GM19099 (cell line): ENCODE results near the gene MLKL.

ENCODE experiments used
- POLR2A ChIP-seq: IDR thresholded peaks from 3 replicates; pipeline ENCODE4 v1.6.1; 2011; ENCODE audit warnings: low read depth; ENCODE audit not compliant: insufficient read length; ENCODE audit errors: extremely low read depth

The MLKL gene

DNA sequence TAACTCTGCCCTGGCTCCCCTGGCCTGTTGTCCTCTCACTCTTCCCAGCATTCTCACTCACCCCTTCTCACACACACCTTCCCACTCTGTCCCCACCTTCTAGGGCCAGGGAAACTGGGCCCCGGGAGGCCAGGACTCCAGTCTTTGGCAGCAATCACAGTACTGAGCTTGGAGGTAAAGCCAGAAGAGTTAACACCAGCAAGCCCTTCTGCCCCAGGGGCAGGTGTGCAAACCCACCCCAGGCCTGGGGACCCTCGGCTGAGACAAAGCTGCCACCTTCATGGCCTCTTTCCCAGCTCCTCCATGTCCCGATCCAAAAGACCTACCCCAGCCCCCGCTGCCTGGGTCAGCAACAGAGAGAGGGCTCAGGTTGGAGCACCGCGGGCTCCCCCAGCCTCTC, 36.9 kb upstream of the MLKL start:
- TF ChIP-seq POLR2A: no peak

GRCh38 chr16:74736531-74737157, 36.0 kb upstream of the MLKL start:
- no peak for TF ChIP-seq POLR2A

DNA sequence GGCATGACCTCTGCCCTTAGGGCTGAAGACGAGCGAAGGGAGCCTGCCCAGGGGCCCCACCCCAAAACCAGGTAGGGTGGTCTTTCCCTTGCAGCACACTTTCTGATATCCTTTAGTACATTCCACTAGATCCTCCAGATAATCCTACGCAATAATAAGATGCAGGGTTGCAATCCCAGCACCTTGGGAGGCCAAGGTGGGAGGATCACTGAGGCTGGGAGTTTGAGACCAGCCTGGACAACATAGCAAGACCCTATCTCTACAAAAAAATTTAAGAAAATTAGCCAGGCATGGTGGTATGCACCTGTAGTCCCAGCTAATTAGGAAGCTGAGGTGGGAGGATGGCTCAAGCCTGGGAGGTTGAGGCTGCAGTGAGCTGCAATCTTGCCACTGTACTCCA, 34.9 kb upstream of the MLKL start:
- TF ChIP-seq POLR2A: no peak

DNA sequence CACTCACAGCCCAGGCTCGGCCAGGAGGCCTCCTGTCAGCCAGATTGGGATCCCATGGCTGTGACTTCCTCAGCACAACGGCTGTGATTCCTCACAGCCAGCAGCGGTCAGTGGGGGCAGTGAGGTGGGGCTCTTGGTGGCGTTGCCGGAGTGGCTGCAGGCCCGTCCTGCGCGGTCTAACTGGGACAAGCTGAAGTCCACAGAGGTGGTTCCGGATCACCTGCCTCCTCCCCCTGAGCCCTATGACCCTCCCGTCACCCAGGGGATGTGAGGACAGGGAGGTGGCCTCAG, 34.4 kb upstream of the MLKL start:
- no peak for TF ChIP-seq POLR2A

DNA sequence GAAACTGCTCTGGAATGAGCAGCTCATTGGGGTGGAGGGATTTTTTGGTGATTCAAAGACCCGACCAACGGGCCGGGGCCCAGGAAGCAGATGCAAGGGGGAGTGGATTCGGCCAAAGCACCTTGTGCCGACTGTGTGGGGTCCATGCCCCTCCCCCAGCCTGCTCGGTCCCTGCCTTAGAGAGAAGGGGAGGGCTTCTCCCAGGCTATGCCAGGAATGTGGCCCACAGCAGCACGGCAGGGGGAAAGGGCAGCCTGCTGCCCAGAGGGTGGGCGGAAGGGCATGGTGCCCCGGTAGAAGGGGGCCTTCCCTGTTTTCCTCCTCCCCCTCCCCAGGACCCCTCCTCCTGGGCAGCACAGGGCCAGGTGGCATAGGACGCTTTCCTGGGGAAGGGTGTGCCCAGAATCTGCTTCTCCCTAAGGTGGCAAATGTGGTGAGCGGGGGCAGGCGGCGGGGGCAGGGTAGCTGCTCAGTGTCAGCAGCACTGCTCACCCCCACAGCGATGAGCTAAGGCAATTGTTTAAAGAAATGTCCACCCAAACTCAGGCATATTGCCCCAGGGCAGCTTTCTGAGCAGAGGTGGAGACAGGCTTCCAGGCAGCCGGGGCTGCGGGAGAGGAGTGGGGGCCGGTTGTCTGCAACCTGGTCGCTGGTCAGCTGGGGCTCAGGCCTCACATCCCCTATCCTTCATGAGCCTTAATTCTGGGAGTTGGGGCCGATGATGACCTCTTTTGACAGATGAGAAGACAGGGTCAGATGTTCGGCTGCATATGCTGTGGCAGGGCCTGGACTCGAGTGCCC, 33.9 kb upstream of the MLKL start:
- no peak for TF ChIP-seq POLR2A

- TF ChIP-seq POLR2A: no peak
Observed at GRCh38 chr16:74732707-74733350, 32.2 kb upstream of the MLKL start.

DNA sequence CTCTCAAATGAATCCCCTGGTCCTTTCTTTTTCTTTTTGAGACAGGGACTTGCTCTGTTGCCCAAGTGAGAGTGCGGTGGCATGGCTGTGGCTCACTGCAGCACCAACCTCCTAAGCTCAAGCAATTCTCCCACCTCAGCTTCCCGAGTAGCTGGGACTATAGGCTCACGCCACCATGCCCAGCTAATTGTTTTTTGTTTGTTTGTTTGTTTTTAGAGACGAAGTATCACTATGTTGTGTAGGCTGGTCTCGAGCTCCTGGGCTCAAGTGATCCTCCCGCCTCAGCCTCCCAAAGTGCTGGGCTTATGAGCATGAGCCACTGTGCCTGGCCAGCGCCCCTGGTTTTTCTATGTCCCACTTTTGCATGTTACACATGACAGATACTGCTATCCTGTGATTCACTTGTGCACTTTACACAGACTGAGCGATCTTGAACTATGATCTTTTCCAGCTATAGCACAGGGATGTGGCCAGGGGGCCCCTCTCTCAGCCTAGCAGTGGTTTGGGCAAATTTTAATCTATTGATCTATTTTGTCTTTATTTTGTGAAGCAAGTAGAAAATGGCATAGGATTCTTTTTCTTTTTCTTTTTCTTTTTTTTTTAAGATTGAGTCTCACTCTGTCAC, 31.3 kb upstream of the MLKL start:
- no peak for TF ChIP-seq POLR2A

DNA sequence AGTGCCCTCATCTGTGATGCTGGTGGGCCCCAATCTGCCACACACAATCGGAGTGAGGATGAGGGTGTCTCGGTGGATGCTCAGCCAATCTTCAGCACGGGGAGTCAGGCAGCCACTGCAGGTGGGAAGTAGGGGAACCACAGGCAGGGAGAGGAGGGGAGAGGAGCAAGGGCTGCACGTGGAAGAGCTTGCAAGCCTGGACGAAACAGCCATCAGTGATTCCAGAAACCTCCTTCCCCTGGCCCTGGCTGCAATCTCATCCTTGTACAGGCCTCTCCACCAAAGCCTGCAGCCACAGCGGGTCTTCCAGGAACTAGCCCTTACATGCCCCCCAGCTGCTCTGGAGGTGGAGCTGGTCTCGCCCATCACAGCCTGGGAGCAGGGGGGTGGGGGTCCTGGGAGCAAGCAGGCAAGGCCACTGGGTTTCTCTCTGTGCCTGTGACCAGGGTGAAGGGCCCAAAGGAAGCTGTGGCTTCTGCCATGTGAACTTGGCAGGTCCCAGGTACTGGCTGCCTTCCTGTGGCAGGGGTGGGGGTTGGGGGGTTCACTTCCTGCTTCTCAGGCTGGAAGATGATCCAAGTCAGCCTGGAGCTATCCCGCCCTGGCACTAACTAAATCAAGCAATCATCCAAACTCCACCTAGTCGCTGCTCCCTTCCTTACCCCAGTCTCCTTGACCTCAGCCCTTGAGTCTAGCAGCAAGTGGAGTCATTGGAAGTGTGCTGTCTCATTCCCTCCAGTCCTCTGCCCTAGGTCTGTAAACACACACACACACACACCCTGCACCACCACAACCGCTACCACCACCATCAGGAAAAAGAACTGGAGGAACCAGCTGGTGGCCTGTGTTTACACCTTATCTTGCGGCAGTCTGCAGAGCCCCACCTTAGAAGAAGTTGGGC, 29.4 kb upstream of the MLKL start:
- TF ChIP-seq POLR2A: no peak

- TF ChIP-seq POLR2A: no peak
Observed at GRCh38 chr16:74727903-74728302, 27.2 kb upstream of the MLKL start.

DNA sequence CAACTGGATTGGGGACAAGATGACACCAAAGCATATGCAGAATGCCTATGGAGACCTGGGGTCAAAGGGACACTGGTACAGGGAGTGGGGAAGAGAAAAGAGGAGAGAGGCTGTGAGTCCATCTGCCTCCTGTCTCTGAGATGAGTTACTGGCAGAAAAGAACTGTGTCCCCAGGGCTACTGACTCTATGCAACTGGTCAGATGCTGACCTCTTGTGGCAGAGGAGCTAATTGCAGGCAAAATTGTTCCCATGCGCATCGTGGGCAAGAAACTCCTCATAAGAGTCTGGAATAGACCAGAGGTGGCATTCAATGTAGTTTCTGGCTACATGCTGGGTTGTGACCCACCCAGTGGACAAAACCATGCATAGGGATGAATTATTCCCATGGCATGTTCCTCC, 26.1 kb upstream of the MLKL start:
- no peak for TF ChIP-seq POLR2A

DNA sequence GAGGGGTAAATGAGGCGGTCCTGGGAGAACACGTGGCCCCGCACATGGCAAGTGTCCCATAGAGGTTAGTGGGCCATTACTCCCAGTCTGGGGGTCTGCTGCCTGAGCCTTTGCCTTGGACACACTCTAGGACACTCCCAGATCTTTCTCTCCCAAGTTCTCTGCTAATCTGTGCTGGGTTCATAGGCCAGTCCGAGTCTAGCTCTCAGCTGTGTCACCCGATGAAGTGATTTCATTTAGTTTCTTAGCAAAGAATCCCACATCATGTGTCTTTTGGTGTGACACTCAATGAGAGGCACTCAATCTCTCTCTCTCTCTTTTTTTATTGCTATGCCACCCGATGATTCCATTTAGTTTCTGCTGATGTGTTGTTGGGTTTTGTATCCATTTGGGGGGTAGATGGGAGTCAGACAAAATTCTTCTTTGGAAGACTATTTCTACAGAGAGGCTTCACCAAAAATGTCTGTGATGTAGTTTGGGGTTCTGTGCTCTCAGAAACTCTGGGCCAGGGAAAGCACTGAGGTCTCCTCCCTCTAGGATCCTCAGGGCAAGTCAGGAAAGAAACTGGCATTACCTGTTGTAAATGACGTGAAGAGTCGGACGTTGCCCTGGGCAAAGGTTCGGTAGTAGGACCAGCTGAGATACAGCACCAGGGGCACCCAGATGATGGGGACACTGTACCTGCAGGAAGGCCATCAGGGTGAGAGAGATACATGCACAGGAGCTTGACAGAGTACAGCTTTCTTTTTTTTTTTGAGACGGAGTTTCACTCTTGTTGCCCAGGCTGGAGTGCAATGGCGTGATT, 25.2 kb upstream of the MLKL start:
- TF ChIP-seq POLR2A: no peak

- no peak for TF ChIP-seq POLR2A
Observed at GRCh38 chr16:74724820-74725549, 24.3 kb upstream of the MLKL start.

- TF ChIP-seq POLR2A: no peak
Observed at GRCh38 chr16:74723256-74723655, 22.6 kb upstream of the MLKL start.
